ENCODE measurements around the gene IGFBP7.
"Not testable (repeated sequence)": the region's sequence is repeated elsewhere in the genome, so short reads cannot be mapped to it uniquely, and the experiment has no call there.

The IGFBP7 gene

GRCh38 chr4:57068237-57068981, 41.8 kb downstream of the IGFBP7 start:
- no peak for DNase-seq

GRCh38 chr4:57065730-57066482, 44.3 kb downstream of the IGFBP7 start:
- DNase-seq: no peak

GRCh38 chr4:57064811-57065711, 45.1 kb downstream of the IGFBP7 start:
- DNase-seq: no peak

GRCh38 chr4:57064120-57064519, 46.1 kb downstream of the IGFBP7 start:
- no peak for DNase-seq

- no peak for DNase-seq
These were observed 46.7 kb downstream of the IGFBP7 start for GRCh38 chr4:57063518-57063917.

GRCh38 chr4:57061395-57061794, 48.8 kb downstream of the IGFBP7 start:
- no peak for DNase-seq

- DNase-seq: not testable (repeated sequence)
These were observed 49.5 kb downstream of the IGFBP7 start for GRCh38 chr4:57060717-57061067.

- no peak for DNase-seq
These were observed 50.1 kb downstream of the IGFBP7 start for GRCh38 chr4:57059890-57060716.

GRCh38 chr4:57055886-57056285, 54.3 kb downstream of the IGFBP7 start:
- no peak for DNase-seq

GRCh38 chr4:57053508-57053907, 56.7 kb downstream of the IGFBP7 start:
- no peak for DNase-seq

- no peak for DNase-seq
These were observed 58.7 kb downstream of the IGFBP7 start for GRCh38 chr4:57051524-57051923.

- no peak for DNase-seq
These were observed 59.1 kb downstream of the IGFBP7 start for GRCh38 chr4:57051095-57051494.

GRCh38 chr4:57048590-57049304, 61.4 kb downstream of the IGFBP7 start:
- DNase-seq: no peak

GRCh38 chr4:57047046-57047445, 63.1 kb downstream of the IGFBP7 start:
- not testable (repeated sequence) for DNase-seq

GRCh38 chr4:57044996-57045395, 65.2 kb downstream of the IGFBP7 start:
- DNase-seq: no peak

GRCh38 chr4:57044279-57044678, 65.9 kb downstream of the IGFBP7 start:
- no peak for DNase-seq

GRCh38 chr4:57043347-57044251, 66.6 kb downstream of the IGFBP7 start:
- no peak for DNase-seq

- no peak for DNase-seq
These were observed 67.4 kb downstream of the IGFBP7 start for GRCh38 chr4:57042711-57043169.

- no peak for DNase-seq
These were observed 69.2 kb downstream of the IGFBP7 start for GRCh38 chr4:57041020-57041419.

GRCh38 chr4:57040510-57040909, 69.7 kb downstream of the IGFBP7 start:
- no peak for DNase-seq

- no peak for DNase-seq
These were observed 70.8 kb downstream of the IGFBP7 start for GRCh38 chr4:57039345-57039744.
